ENCODE data around the gene NRP1.

GRCh38 chr10:33267708-33268107, 66.8 kb downstream of the NRP1 start:
- TF ChIP-seq CTCF (IDR thresholded peaks at IDR 0.05) (no peak), POLR2A (IDR thresholded peaks at IDR 0.05) (no peak)
